Neutrophil (primary cell): ENCODE data around the gene DNAJC7.

Experiments used
- H3K27ac ChIP-seq: fragments of 200-600 bp; sonication (generic); 2 replicates; pipeline ENCODE4 v1.5.1; 2016; ENCODE audit warnings: mild to moderate bottlenecking, moderate library complexity
- H3K27me3 ChIP-seq: fragments of 200-600 bp; sonication (generic); 2 replicates; pipeline ENCODE4 v1.6.0; 2016; ENCODE audit warnings: mild to moderate bottlenecking
- H3K36me3 ChIP-seq: fragments of 200-600 bp; sonication (generic); 2 replicates; pipeline ENCODE4 v1.5.1; 2017
- H3K4me1 ChIP-seq, 2 experiments: fragments of 200-600 bp in 1 of 2; sonication (generic) in 1 of 2; 1 replicate in 1 of 2; 2 replicates in 1 of 2; pipeline versions ENCODE4 v1.5.1 to v1.6.1; 2013 to 2016; ENCODE audit warnings: low read depth in 1 of 2, low read length in 1 of 2, mild to moderate bottlenecking in 1 of 2, moderate library complexity in 1 of 2; ENCODE audit not compliant: control insufficient read depth in 1 of 2, insufficient read depth in 1 of 2
- H3K4me3 ChIP-seq, 2 experiments: fragments of 200-600 bp in 1 of 2; sonication (generic) in 1 of 2; 1 replicate in 1 of 2; 2 replicates in 1 of 2; pipeline ENCODE4 v1.5.1; 2013 to 2016; ENCODE audit warnings: low read depth in 1 of 2, low read length in 1 of 2, mild to moderate bottlenecking in 1 of 2, moderate library complexity in 1 of 2
- H3K9me3 ChIP-seq: fragments of 200-600 bp; sonication (generic); 2 replicates; pipeline ENCODE4 v1.5.1; 2016
- CTCF ChIP-seq: fragments of 200-600 bp; sonication (generic); IDR thresholded peaks from 2 replicates; pipeline ENCODE4 v1.5.1; 2016; ENCODE audit warnings: antibody characterized with exemption

The DNAJC7 gene

GRCh38 chr17:42040818-42041217 lies 23.6 kb upstream of the DNAJC7 start:
- H3K36me3 ChIP-seq: no peaks in the 10 kb centered on the region
- H3K4me1 ChIP-seq: peaks cover 0 to 8% of the 10 kb centered on the region in 2 experiments
- H3K27me3 ChIP-seq: peaks cover 33% of the 10 kb centered on the region
- TF ChIP-seq CTCF: no peak
- no peak overlapping the region for H3K27ac ChIP-seq
- no peaks in the 10 kb centered on the region for H3K9me3 ChIP-seq
- H3K4me3 ChIP-seq: no peak overlapping the region

- Histone ChIP-seq H3K27ac (no peak overlapping the region), H3K4me3 (no peak overlapping the region), H3K4me1 (peaks cover 0 to 8% of the 10 kb centered on the region in 2 experiments), H3K36me3 (no peaks in the 10 kb centered on the region), H3K9me3 (no peaks in the 10 kb centered on the region), H3K27me3 (peaks cover 33% of the 10 kb centered on the region)
- TF ChIP-seq CTCF: no peak
These were observed 22.8 kb upstream of the DNAJC7 start for GRCh38 chr17:42039794-42040763.

- H3K4me1 ChIP-seq: peaks cover 0 to 8% of the 10 kb centered on the region in 2 experiments
- H3K27me3 ChIP-seq: peaks cover 33% of the 10 kb centered on the region
- no peak for TF ChIP-seq CTCF
- no peaks in the 10 kb centered on the region for H3K36me3 ChIP-seq
- no peak overlapping the region for H3K4me3 ChIP-seq
- no peak overlapping the region for H3K27ac ChIP-seq
- no peaks in the 10 kb centered on the region for H3K9me3 ChIP-seq
These were observed 21.2 kb upstream of the DNAJC7 start for GRCh38 chr17:42038221-42038973.

GRCh38 chr17:42034059-42034458 lies 16.8 kb upstream of the DNAJC7 start:
- no peaks in the 10 kb centered on the region for H3K36me3 ChIP-seq
- H3K4me3 ChIP-seq: no peak overlapping the region
- no peaks in the 10 kb centered on the region for H3K4me1 ChIP-seq
- peaks cover 12% of the 10 kb centered on the region for H3K27me3 ChIP-seq
- no peak for TF ChIP-seq CTCF
- H3K9me3 ChIP-seq: no peaks in the 10 kb centered on the region
- H3K27ac ChIP-seq: no peak overlapping the region

- Histone ChIP-seq H3K27me3 (no peaks in the 10 kb centered on the region), H3K4me3 (no peak overlapping the region)
- no peak for TF ChIP-seq CTCF
These were observed 14.3 kb upstream of the DNAJC7 start for GRCh38 chr17:42031584-42031983.

More at GRCh38 chr17:42031584-42031983, 14.3 kb upstream of the DNAJC7 start:
- H3K36me3 ChIP-seq: no peaks in the 10 kb centered on the region
- peaks cover 0 to 3% of the 10 kb centered on the region in 2 experiments for H3K4me1 ChIP-seq
- H3K9me3 ChIP-seq: no peaks in the 10 kb centered on the region
- no peak overlapping the region for H3K27ac ChIP-seq
